NT2/D1 (cell line): ENCODE data around the gene EN2.

ENCODE experiments used
- SUZ12 ChIP-seq: IDR thresholded peaks from 2 replicates; pipeline ENCODE4 v1.6.1; 2011; ENCODE audit not compliant: insufficient read length, insufficient read depth; ENCODE audit errors: extremely low read depth
- YY1 ChIP-seq: IDR thresholded peaks from 2 replicates; pipeline ENCODE4 v1.6.1; 2011; ENCODE audit not compliant: insufficient read length, insufficient read depth
- ZNF274 ChIP-seq: IDR thresholded peaks from 2 replicates; pipeline ENCODE4 v1.6.1; 2011; ENCODE audit warnings: mild to moderate bottlenecking, low read depth, low read length

GRCh38 chr7:155496267-155497005, 38.5 kb downstream of the EN2 start:
- TF ChIP-seq YY1 (no peak), SUZ12 (no peak), ZNF274 (no peak)
